Measurements from ENCODE around the gene IL9R.

IL9R gene, protein sequence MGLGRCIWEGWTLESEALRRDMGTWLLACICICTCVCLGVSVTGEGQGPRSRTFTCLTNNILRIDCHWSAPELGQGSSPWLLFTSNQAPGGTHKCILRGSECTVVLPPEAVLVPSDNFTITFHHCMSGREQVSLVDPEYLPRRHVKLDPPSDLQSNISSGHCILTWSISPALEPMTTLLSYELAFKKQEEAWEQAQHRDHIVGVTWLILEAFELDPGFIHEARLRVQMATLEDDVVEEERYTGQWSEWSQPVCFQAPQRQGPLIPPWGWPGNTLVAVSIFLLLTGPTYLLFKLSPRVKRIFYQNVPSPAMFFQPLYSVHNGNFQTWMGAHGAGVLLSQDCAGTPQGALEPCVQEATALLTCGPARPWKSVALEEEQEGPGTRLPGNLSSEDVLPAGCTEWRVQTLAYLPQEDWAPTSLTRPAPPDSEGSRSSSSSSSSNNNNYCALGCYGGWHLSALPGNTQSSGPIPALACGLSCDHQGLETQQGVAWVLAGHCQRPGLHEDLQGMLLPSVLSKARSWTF

DNA sequence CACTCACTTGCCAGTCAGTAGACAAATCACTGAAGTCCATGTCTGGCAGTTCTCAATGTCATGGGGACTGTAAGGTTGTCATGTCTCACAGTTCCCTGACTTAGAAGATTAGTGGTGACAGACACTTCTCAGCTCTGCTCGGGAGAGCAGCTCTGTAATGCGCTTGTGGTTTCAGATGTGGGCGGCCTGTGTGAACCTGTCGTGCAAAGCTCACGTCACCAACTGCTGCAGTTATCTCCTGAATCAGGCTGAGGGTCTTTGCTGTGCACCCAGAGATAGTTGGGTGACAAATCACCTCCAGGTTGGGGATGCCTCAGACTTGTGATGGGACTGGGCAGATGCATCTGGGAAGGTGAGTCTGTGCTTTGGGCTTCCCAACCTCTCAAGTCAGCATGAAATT, at the start of gene IL9R:
IL9R (plus strand) TSS at position 261 of the 400 bp plus-strand sequence; CDS start at position 325, 64 bp downstream.
- Histone ChIP-seq H3K4me3 (ENCODE audit: insufficient read depth, low read length, poor library complexity, severe bottlenecking) (no peak within 1 kb of the TSS), H3K9me2 (replicated peaks; ENCODE audit: insufficient read depth, low read length) (no peaks in the 10 kb centered on the region), H3K36me3 (ENCODE audit: low read length) (no peaks in the 10 kb centered on the region), H2AFZ (ENCODE audit: low read depth, low read length, severe bottlenecking) (no peak within 1 kb of the TSS), H3F3A (ENCODE audit: insufficient read depth) (no peaks in the 10 kb centered on the region), H3K79me2 (ENCODE audit: insufficient read depth, low read length) (no peaks in the 10 kb centered on the region), H4K20me1 (ENCODE audit: low read depth, low read length) (no peaks in the 10 kb centered on the region), H3K27me3 (ENCODE audit: low read length) (no peaks in the 10 kb centered on the region), H3K9me3 (ENCODE audit: insufficient read depth, low read length) (no peaks in the 10 kb centered on the region), H3K27ac (ENCODE audit: low read depth, low read length) (no peak within 1 kb of the TSS), H3K4me2 (ENCODE audit: low read depth, low read length, poor library complexity, severe bottlenecking) (no peak within 1 kb of the TSS), H3K9ac (ENCODE audit: low read length) (no peak within 1 kb of the TSS)
- TF ChIP-seq EZH2phosphoT487 (conservative IDR thresholded peaks at IDR 0.05; ENCODE audit: low read length), result no peak

DNA sequence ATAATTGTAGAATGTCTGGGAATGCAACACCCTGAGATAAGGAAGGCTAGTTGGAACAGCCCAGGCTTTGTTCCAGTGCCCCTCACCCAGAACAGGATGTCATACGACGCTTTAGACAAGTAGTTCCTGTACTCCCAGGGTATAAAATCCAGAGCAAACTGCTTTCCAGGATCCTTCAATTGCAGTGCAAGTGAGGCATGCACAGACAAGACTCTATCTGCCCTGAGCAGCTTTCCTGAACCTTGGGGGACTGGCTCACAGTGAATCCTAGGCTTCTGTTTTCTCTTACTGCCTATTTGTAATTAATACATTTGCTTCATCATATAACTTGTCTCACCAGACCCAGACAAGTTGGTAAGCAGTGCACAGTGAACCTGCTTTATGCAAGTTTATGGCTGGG, 48.4 kb upstream of the IL9R start:
- H3K4me3 ChIP-seq (ENCODE audit: insufficient read depth, low read length, poor library complexity, severe bottlenecking), result no peak overlapping the region
- H3K9ac ChIP-seq (ENCODE audit: low read length), result no peak overlapping the region
- no peaks in the 10 kb centered on the region for H3K9me3 ChIP-seq (ENCODE audit: insufficient read depth, low read length)
- no peaks in the 10 kb centered on the region for H3K79me2 ChIP-seq (ENCODE audit: insufficient read depth, low read length)
- no peaks in the 10 kb centered on the region for H3K36me3 ChIP-seq (ENCODE audit: low read length)
- H3F3A ChIP-seq (ENCODE audit: insufficient read depth), result no peaks in the 10 kb centered on the region
- no peak overlapping the region for H2AFZ ChIP-seq (ENCODE audit: low read depth, low read length, severe bottlenecking)
- TF ChIP-seq, protein P1, sequence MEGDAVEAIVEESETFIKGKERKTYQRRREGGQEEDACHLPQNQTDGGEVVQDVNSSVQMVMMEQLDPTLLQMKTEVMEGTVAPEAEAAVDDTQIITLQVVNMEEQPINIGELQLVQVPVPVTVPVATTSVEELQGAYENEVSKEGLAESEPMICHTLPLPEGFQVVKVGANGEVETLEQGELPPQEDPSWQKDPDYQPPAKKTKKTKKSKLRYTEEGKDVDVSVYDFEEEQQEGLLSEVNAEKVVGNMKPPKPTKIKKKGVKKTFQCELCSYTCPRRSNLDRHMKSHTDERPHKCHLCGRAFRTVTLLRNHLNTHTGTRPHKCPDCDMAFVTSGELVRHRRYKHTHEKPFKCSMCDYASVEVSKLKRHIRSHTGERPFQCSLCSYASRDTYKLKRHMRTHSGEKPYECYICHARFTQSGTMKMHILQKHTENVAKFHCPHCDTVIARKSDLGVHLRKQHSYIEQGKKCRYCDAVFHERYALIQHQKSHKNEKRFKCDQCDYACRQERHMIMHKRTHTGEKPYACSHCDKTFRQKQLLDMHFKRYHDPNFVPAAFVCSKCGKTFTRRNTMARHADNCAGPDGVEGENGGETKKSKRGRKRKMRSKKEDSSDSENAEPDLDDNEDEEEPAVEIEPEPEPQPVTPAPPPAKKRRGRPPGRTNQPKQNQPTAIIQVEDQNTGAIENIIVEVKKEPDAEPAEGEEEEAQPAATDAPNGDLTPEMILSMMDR (IDR thresholded peaks at IDR 0.05; ENCODE audit: insufficient read depth, low read length, poor library complexity, severe bottlenecking), result no peak
- TF ChIP-seq EZH2phosphoT487 (conservative IDR thresholded peaks at IDR 0.05; ENCODE audit: low read length), result no peak
- no peaks in the 10 kb centered on the region for H4K20me1 ChIP-seq (ENCODE audit: low read depth, low read length)
- H3K9me2 ChIP-seq (replicated peaks; ENCODE audit: insufficient read depth, low read length), result no peaks in the 10 kb centered on the region
- H3K27ac ChIP-seq (ENCODE audit: low read depth, low read length), result no peak overlapping the region
- H3K4me2 ChIP-seq (ENCODE audit: low read depth, low read length, poor library complexity, severe bottlenecking), result no peak overlapping the region
- H3K27me3 ChIP-seq (ENCODE audit: low read length), result no peaks in the 10 kb centered on the region

DNA sequence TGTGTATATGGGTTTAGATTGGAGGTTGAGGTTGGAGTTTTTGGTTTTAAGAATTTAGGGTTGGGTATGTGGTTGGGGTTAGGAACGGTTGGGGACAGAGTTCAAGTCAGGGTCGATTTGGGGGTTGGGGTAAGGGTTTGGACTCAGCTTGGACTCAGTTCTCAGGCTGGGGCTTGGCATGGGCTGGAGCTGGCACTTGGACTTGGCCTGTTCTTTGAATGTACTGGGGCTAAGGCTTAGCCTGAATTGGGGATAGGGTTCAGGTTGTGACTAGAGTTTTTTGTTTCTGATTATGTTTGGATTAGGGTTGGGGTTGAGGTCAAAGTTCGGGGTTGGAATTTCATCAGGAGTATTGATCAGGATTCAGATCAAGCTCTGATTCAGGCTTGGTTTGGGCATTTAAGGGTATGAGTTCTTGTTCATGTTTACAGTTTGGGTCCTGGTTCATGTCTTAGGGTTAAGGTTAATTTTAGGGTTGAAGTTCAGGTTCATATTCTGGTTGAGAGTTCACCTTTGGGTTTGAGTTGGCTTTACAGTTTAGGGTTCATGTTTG, 46.2 kb upstream of the IL9R start:
- H3K36me3 ChIP-seq (ENCODE audit: low read length), result no peaks in the 10 kb centered on the region
- no peak for TF ChIP-seq EZH2phosphoT487 (conservative IDR thresholded peaks at IDR 0.05; ENCODE audit: low read length)
- TF ChIP-seq, protein P1 (IDR thresholded peaks at IDR 0.05; ENCODE audit: insufficient read depth, low read length, poor library complexity, severe bottlenecking), result no peak
- no peaks in the 10 kb centered on the region for H3K9me3 ChIP-seq (ENCODE audit: insufficient read depth, low read length)
- no peaks in the 10 kb centered on the region for H4K20me1 ChIP-seq (ENCODE audit: low read depth, low read length)
- H3K79me2 ChIP-seq (ENCODE audit: insufficient read depth, low read length), result no peaks in the 10 kb centered on the region
- H2AFZ ChIP-seq (ENCODE audit: low read depth, low read length, severe bottlenecking), result no peak overlapping the region
- no peaks in the 10 kb centered on the region for H3K27me3 ChIP-seq (ENCODE audit: low read length)
- no peak overlapping the region for H3K4me3 ChIP-seq (ENCODE audit: insufficient read depth, low read length, poor library complexity, severe bottlenecking)
- no peak overlapping the region for H3K4me2 ChIP-seq (ENCODE audit: low read depth, low read length, poor library complexity, severe bottlenecking)
- no peak overlapping the region for H3K9ac ChIP-seq (ENCODE audit: low read length)
- H3K9me2 ChIP-seq (replicated peaks; ENCODE audit: insufficient read depth, low read length), result no peaks in the 10 kb centered on the region
- H3K27ac ChIP-seq (ENCODE audit: low read depth, low read length), result no peak overlapping the region
- H3F3A ChIP-seq (ENCODE audit: insufficient read depth), result no peaks in the 10 kb centered on the region

DNA sequence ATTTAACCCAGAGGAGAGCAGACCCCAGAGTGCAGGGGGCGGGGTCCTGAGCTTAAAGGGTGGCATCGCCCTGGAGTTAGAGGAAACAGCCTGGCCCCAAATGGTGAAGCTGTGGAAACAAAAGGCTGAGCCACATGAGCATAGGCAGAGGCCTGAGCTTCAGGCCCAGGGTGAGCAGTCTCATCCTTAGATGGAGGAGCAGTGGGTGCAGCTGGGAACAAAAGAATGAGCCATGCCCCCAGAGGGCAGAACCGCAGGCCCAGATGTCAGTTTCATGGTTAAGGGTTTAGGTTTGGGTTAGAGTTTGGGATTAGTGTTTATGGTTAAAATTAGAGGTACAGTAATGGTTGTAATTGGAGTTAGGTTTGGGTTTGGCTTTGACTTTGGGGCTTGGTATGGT, 44.4 kb upstream of the IL9R start:
- Histone ChIP-seq H3K4me2 (ENCODE audit: low read depth, low read length, poor library complexity, severe bottlenecking) (no peak overlapping the region), H3K79me2 (ENCODE audit: insufficient read depth, low read length) (no peaks in the 10 kb centered on the region), H3K4me3 (ENCODE audit: insufficient read depth, low read length, poor library complexity, severe bottlenecking) (no peak overlapping the region), H3K27ac (ENCODE audit: low read depth, low read length) (no peak overlapping the region), H3K27me3 (ENCODE audit: low read length) (no peaks in the 10 kb centered on the region), H4K20me1 (ENCODE audit: low read depth, low read length) (no peaks in the 10 kb centered on the region), H3F3A (ENCODE audit: insufficient read depth) (no peaks in the 10 kb centered on the region), H3K36me3 (ENCODE audit: low read length) (no peaks in the 10 kb centered on the region), H2AFZ (ENCODE audit: low read depth, low read length, severe bottlenecking) (no peak overlapping the region), H3K9ac (ENCODE audit: low read length) (no peak overlapping the region), H3K9me3 (ENCODE audit: insufficient read depth, low read length) (no peaks in the 10 kb centered on the region), H3K9me2 (replicated peaks; ENCODE audit: insufficient read depth, low read length) (no peaks in the 10 kb centered on the region)
- TF ChIP-seq EZH2phosphoT487 (conservative IDR thresholded peaks at IDR 0.05; ENCODE audit: low read length), result no peak
- TF ChIP-seq, protein P1 (IDR thresholded peaks at IDR 0.05; ENCODE audit: insufficient read depth, low read length, poor library complexity, severe bottlenecking), result no peak
